Duodenal mucosa (tissue), 2 donors: Measurements from ENCODE around the gene HS3ST5.
"Not testable (repeated sequence)": the region's sequence is repeated elsewhere in the genome, so short reads cannot be mapped to it uniquely, and the experiment has no call there.

Source experiments
- H3K27ac ChIP-seq: one replicate; pipeline ENCODE4 v1.7.0; 2013; ENCODE audit warnings: low read depth, low read length
- H3K27me3 ChIP-seq, 2 donors: one replicate each; pipeline ENCODE4 v1.7.0; 2013; ENCODE audit warnings: low read length in 2 of 2, control low read depth in 1 of 2; ENCODE audit not compliant: insufficient read depth in 2 of 2, control insufficient read depth in 1 of 2
- H3K36me3 ChIP-seq, 2 donors: one replicate each; pipeline ENCODE4 v1.7.0; 2013; ENCODE audit warnings: low read length in 2 of 2, control low read depth in 1 of 2; ENCODE audit not compliant: insufficient read depth in 2 of 2, control insufficient read depth in 1 of 2
- H3K4me1 ChIP-seq, 2 donors: one replicate each; pipeline ENCODE4 v1.7.0; 2013; ENCODE audit warnings: low read length in 2 of 2, control low read depth in 1 of 2; ENCODE audit not compliant: insufficient read depth in 2 of 2, control insufficient read depth in 1 of 2
- H3K4me3 ChIP-seq, 2 donors: one replicate each; pipeline ENCODE4 v1.7.0; 2013; ENCODE audit warnings: low read length in 2 of 2, low read depth in 1 of 2
- H3K9ac ChIP-seq, 2 donors: one replicate each; pipeline ENCODE4 v1.7.0; 2013; ENCODE audit warnings: low read length in 2 of 2, low read depth in 1 of 2
- H3K9me3 ChIP-seq, 2 donors: one replicate each; pipeline ENCODE4 v1.7.0; 2013; ENCODE audit warnings: low read length in 2 of 2, control low read depth in 1 of 2; ENCODE audit not compliant: control insufficient read depth in 1 of 2

The HS3ST5 gene

GRCh38 chr6:114042267-114043016, 300.4 kb downstream of the HS3ST5 start:
- Histone ChIP-seq H3K27me3 (no peaks in the 10 kb centered on the region), H3K4me3 (no peak overlapping the region), H3K27ac (no peak overlapping the region), H3K9me3 (no peaks in the 10 kb centered on the region), H3K9ac (no peak overlapping the region), H3K4me1 (no peaks in the 10 kb centered on the region), H3K36me3 (no peaks in the 10 kb centered on the region)

- H3K27ac ChIP-seq, result no peak overlapping the region
- H3K9me3 ChIP-seq, result no peaks in the 10 kb centered on the region
- no peaks in the 10 kb centered on the region for H3K36me3 ChIP-seq
- no peaks in the 10 kb centered on the region for H3K4me1 ChIP-seq
- H3K9ac ChIP-seq, result no peak overlapping the region
- no peaks in the 10 kb centered on the region for H3K27me3 ChIP-seq
- H3K4me3 ChIP-seq, result no peak overlapping the region
Observed at GRCh38 chr6:114040871-114041270, 302.0 kb downstream of the HS3ST5 start.

- no peaks in the 10 kb centered on the region for H3K9me3 ChIP-seq
- no peak overlapping the region for H3K4me3 ChIP-seq
- H3K27me3 ChIP-seq, result no peaks in the 10 kb centered on the region
- H3K4me1 ChIP-seq, result no peaks in the 10 kb centered on the region
- H3K36me3 ChIP-seq, result no peaks in the 10 kb centered on the region
- H3K9ac ChIP-seq, result no peak overlapping the region
- no peak overlapping the region for H3K27ac ChIP-seq
Observed at GRCh38 chr6:114039841-114040240, 303.0 kb downstream of the HS3ST5 start.

- Histone ChIP-seq H3K4me1 (no peaks in the 10 kb centered on the region), H3K4me3 (no peak overlapping the region), H3K9me3 (no peaks in the 10 kb centered on the region), H3K27ac (no peak overlapping the region), H3K9ac (no peak overlapping the region), H3K36me3 (no peaks in the 10 kb centered on the region), H3K27me3 (no peaks in the 10 kb centered on the region)
Observed at GRCh38 chr6:114033606-114034005, 309.2 kb downstream of the HS3ST5 start.

- Histone ChIP-seq H3K36me3 (no peaks in the 10 kb centered on the region), H3K27me3 (no peaks in the 10 kb centered on the region), H3K9me3 (no peaks in the 10 kb centered on the region), H3K27ac (no peak overlapping the region), H3K4me3 (no peak overlapping the region), H3K9ac (no peak overlapping the region), H3K4me1 (no peaks in the 10 kb centered on the region)
Observed at GRCh38 chr6:114032721-114033120, 310.1 kb downstream of the HS3ST5 start.

DNA sequence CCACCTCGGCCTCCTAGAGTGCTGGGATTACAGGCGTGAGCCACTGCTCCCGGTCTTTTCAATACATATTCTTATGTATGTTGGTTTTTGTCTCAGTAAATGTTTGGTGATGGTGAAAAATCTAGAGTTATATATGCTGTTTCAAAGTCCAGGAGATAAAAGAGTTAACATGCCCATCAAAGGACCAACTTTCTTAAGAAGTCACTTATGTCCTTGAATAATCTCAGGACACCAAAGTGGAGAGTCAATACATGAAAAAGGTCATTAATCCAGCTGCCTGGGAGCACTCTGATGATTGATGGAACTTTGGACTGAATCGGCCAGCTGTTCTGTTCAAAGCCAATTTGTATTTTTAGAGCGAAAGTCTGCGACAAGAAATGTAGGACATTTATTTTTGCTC, 312.1 kb downstream of the HS3ST5 start:
- Histone ChIP-seq H3K9ac (no peak overlapping the region), H3K27ac (no peak overlapping the region), H3K4me3 (no peak overlapping the region), H3K27me3 (no peaks in the 10 kb centered on the region), H3K36me3 (no peaks in the 10 kb centered on the region), H3K4me1 (no peaks in the 10 kb centered on the region), H3K9me3 (no peaks in the 10 kb centered on the region)

GRCh38 chr6:114024746-114025145, 318.1 kb downstream of the HS3ST5 start:
- H3K4me3 ChIP-seq, result no peak overlapping the region
- H3K36me3 ChIP-seq, result no peaks in the 10 kb centered on the region

GRCh38 chr6:114020196-114020595, 322.6 kb downstream of the HS3ST5 start:
- H3K27ac ChIP-seq, result no peak overlapping the region
- H3K4me3 ChIP-seq, result no peak overlapping the region
- no peaks in the 10 kb centered on the region for H3K4me1 ChIP-seq
- no peak overlapping the region for H3K9ac ChIP-seq
- H3K9me3 ChIP-seq, result no peaks in the 10 kb centered on the region
- H3K27me3 ChIP-seq, result no peaks in the 10 kb centered on the region
- H3K36me3 ChIP-seq, result no peaks in the 10 kb centered on the region

More at GRCh38 chr6:114024746-114025145, 318.1 kb downstream of the HS3ST5 start:
- Histone ChIP-seq H3K4me1 (no peaks in the 10 kb centered on the region), H3K27me3 (no peaks in the 10 kb centered on the region), H3K9me3 (no peaks in the 10 kb centered on the region), H3K9ac (no peak overlapping the region), H3K27ac (no peak overlapping the region)

GRCh38 chr6:114017146-114017545, 325.7 kb downstream of the HS3ST5 start:
- H3K4me1 ChIP-seq, H3K9me3 ChIP-seq, H3K4me3 ChIP-seq, H3K9ac ChIP-seq, H3K27ac ChIP-seq, H3K36me3 ChIP-seq, H3K27me3 ChIP-seq: not testable (repeated sequence)

- not testable (repeated sequence) for H3K9me3 ChIP-seq, H3K27me3 ChIP-seq, H3K36me3 ChIP-seq, H3K4me1 ChIP-seq, H3K9ac ChIP-seq, H3K4me3 ChIP-seq, H3K27ac ChIP-seq
Observed at GRCh38 chr6:114014106-114014505, 328.7 kb downstream of the HS3ST5 start.

DNA sequence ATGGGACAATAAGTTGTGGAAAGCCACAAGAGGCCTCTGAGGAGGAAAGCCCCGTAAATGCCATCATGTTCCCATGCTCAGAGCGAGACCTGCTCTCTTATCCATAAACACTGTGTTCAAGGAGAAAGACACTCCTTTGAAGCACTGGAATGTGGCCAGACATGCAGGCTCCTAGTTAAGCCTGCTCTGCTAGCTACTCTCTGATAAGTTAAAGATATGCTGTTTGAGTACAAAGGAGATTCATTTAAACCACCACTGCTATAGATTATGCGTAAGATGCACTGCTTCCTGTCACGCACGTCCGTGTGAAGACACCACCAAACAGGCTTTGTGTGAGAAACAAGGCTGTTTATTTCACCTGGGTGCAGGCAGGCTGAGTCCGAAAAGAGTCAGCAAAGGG, 331.3 kb downstream of the HS3ST5 start:
- H3K4me3 ChIP-seq, H3K9me3 ChIP-seq, H3K36me3 ChIP-seq, H3K27ac ChIP-seq, H3K9ac ChIP-seq, H3K4me1 ChIP-seq, H3K27me3 ChIP-seq: not testable (repeated sequence)
